Stimulated activated naive CD8-positive, alpha-beta T cell treated with anti-CD3 and anti-CD28 coated beads, Interleukin-15, Interleukin-2, amounts not matched to agents 100 ng/mL and 50 ng/mL, for 24 hours (primary cell): Measurements from ENCODE around the gene INHBC.
A peak's percentile ranks its signal among the peaks of the same experiment; 100 is the strongest.
"Not testable (repeated sequence)": the region's sequence is repeated elsewhere in the genome, so short reads cannot be mapped to it uniquely, and the experiment has no call there.

ENCODE experiments used
- H3K27ac Mint-ChIP-seq: one replicate; pipeline ENCODE4 v1.8.0; 2021; ENCODE audit warnings: mild to moderate bottlenecking, mixed read lengths
- H3K27me3 Mint-ChIP-seq: one replicate; pipeline ENCODE4 v1.8.0; 2021; ENCODE audit warnings: mixed read lengths
- H3K36me3 Mint-ChIP-seq: one replicate; pipeline ENCODE4 v1.8.0; 2021; ENCODE audit warnings: low read depth, mixed read lengths
- H3K4me1 Mint-ChIP-seq: one replicate; pipeline ENCODE4 v1.8.0; 2021; ENCODE audit warnings: low read depth, mixed read lengths
- H3K4me3 Mint-ChIP-seq: one replicate; pipeline ENCODE4 v1.8.0; 2021; ENCODE audit warnings: mild to moderate bottlenecking, mixed read lengths
- H3K9me3 Mint-ChIP-seq: one replicate; pipeline ENCODE4 v1.8.0; 2021; ENCODE audit warnings: mixed read lengths

INHBC gene

DNA sequence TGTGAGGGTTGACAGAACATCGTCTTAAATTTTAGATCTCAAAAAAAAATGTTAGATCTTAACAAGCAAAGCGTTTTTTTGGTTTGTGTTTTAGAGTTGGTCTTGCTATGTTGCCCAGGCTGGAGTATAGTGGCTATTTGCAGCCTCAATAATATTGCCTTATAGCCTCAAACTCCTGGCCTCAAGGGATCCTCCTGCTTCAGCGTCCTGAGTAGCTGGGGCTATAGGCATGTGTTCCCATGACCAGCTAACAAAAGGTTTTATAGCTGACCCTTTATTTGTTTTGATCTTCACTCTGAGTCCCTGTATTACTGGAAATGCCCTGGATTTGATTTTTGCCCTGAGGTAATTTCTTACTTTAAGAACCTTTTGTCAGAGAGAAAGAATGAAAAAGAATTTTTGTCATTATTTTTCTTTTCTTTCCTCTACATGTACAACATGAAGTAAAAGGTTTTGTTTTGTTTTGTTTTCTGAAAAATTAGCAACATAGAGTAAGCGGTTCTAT, 5.2 kb downstream of the INHBC start:
- Mint-ChIP-seq H3K9me3 (peaks cover 7% of the 10 kb centered on the region), H3K36me3 (peaks cover 3% of the 10 kb centered on the region), H3K4me1 (peaks cover 6% of the 10 kb centered on the region), H3K27me3 (peaks cover 7% of the 10 kb centered on the region), H3K4me3 (no peak overlapping the region), H3K27ac (no peak overlapping the region)

DNA sequence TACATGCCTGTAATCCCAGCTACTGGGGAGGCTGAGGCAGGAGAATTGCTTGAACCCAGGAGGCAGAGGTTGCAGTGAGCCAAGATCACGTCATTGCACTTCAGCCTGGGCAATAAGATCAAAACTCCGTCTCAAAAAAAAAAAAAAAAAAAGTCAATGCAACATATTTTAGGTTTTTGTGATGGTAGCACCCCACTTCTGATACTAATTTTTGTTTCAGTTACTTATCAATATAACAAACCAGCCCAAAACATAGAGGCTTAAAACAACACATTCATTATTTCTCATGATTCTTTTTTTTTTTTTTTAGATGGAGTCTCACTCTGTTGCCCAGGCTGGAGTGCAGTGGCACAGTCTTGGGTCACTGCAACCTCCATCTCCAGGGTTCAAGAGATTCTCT, 6.8 kb downstream of the INHBC start:
- not testable (repeated sequence) for H3K4me3 Mint-ChIP-seq, H3K36me3 Mint-ChIP-seq

DNA sequence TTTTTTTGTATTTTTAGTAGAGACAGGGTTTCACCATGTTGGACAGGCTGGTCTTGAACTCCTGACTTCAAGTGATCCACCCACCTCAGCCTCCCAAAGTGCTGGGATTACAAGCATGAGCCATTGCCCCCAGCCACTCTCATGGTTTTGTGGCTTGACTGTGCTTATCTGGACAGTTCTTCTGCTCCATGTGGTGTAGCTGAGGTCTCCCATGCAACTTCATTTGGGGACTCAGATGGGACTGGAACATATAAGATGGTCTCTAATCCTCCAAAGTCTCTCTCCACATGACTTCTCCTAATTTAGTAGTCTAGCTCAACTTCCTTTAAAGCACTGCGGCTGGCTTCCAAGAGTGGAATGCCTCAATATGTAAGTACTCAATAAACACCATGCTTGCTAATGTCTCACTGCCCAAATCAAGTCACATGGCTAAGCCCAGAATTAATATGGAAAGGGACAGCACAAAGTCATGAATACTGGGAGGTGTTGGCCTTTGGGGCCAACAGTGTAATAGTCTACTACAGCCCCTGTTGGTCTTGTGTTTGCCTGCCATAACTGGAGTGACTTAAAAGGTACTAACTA, 7.4 kb downstream of the INHBC start:
- Mint-ChIP-seq H3K4me1 (no peaks in the 10 kb centered on the region), H3K4me3 (no peak overlapping the region)

More for the DNA sequence above, 6.8 kb downstream of the INHBC start:
- H3K27me3 Mint-ChIP-seq, H3K9me3 Mint-ChIP-seq, H3K27ac Mint-ChIP-seq, H3K4me1 Mint-ChIP-seq: not testable (repeated sequence)

DNA sequence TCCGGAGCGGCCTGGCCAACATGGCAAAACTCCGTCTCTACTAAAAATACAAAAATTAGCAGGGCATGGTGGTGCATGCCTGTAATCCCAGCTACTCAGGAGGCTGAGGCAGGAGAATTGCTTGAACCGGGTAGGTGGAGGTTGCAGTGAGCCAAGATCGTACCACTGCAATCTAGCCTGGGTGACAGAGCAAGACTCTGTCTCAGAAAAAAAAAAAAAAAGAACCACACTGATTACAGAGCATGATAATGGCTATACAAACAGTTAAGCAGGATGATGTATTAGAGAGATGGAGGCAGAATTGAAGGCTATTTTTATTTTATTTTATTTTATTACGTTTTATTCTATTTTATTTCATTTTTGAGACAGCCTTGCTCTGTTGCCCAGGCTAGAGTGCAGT, 9.8 kb downstream of the INHBC start:
- not testable (repeated sequence) for H3K4me3 Mint-ChIP-seq, H3K9me3 Mint-ChIP-seq, H3K4me1 Mint-ChIP-seq, H3K27ac Mint-ChIP-seq, H3K27me3 Mint-ChIP-seq, H3K36me3 Mint-ChIP-seq

More for the DNA sequence above, 7.4 kb downstream of the INHBC start:
- H3K9me3 Mint-ChIP-seq: peaks cover 7% of the 10 kb centered on the region
- H3K36me3 Mint-ChIP-seq: peaks cover 3% of the 10 kb centered on the region
- H3K27me3 Mint-ChIP-seq: peaks cover 7% of the 10 kb centered on the region
- H3K27ac Mint-ChIP-seq: no peak overlapping the region

DNA sequence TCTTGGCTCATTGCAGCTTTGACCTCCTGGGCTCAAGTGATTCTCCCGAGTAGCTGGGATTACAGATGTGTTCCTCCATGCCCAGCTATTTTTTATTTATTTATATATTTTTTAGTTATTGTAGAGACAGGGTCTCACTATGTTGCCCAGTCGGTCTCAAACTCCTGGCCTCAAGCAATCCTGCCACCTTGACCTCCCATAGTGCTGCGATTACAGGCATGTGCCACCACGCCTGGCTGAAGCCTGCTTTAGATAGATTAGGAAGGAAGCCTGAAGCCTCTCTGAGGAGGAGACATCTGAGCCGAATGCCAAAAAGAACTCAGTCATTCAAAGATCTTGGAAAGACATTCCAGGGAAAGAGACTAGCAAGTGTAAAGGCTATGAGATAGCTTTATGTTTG, 10.2 kb downstream of the INHBC start:
- H3K27me3 Mint-ChIP-seq: peaks cover 3% of the 10 kb centered on the region
- H3K27ac Mint-ChIP-seq: no peak overlapping the region
- peaks cover 7% of the 10 kb centered on the region for H3K9me3 Mint-ChIP-seq
- no peak overlapping the region for H3K4me3 Mint-ChIP-seq
- no peaks in the 10 kb centered on the region for H3K4me1 Mint-ChIP-seq
- H3K36me3 Mint-ChIP-seq: peaks cover 3% of the 10 kb centered on the region

DNA sequence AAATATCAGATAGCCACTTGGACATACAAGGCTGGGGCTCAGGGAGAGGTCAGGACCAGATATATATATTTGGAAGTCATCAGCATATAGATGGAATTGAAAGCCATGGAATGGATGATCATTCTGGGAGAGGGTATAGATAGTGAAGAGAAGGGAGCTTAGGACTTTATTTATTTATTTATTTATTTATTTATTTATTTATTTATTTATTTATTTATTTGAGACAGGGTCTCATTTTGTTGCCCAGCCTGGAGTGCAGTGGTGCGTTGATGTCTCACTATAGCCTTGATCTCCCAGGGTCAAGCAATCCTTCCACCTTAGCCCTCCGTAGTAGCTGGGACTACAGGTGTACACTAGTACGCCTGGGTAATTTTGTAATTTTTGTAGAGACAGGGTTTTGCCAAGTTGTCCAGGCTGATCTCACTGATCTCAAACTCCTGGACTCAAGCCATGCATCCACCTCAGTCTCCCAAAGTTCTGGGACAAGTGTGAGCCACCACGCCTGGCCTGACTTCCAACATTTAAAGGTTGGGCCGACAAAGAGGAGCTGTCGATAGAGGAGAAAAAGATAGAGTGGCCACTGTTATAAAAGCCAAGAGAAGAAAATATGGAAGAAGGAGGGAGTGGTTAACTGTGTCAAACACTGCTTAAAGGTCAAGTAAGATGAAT, 11.8 kb downstream of the INHBC start:
- H3K36me3 Mint-ChIP-seq: no peaks in the 10 kb centered on the region
- H3K4me1 Mint-ChIP-seq: no peaks in the 10 kb centered on the region

DNA sequence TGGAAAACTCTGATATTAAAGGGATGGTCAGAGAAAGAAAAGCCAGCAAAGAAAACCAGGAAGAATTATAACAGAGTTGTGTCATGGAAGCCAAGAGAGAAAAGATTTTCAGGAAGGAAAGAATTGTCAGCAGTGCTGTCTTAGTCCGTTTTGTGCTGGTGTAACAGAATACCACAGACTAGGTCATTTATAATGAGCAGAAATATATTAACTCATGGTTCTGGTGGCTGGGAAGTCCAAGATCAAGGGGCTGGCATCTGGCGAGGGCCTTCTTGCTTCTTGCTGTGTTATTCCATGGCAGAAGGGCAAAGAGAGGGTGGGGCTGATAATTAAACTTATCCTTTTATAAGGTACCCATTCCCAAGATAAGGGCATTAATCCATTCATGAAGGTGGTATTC, 14.1 kb downstream of the INHBC start:
- Mint-ChIP-seq H3K27me3 (no peaks in the 10 kb centered on the region), H3K4me3 (no peak overlapping the region), H3K36me3 (no peaks in the 10 kb centered on the region), H3K9me3 (no peaks in the 10 kb centered on the region), H3K4me1 (peaks cover 14% of the 10 kb centered on the region), H3K27ac (no peak overlapping the region)

More for the DNA sequence above, 11.8 kb downstream of the INHBC start:
- Mint-ChIP-seq H3K9me3 (peaks cover 7% of the 10 kb centered on the region), H3K27me3 (no peaks in the 10 kb centered on the region), H3K4me3 (no peak overlapping the region), H3K27ac (no peak overlapping the region)

DNA sequence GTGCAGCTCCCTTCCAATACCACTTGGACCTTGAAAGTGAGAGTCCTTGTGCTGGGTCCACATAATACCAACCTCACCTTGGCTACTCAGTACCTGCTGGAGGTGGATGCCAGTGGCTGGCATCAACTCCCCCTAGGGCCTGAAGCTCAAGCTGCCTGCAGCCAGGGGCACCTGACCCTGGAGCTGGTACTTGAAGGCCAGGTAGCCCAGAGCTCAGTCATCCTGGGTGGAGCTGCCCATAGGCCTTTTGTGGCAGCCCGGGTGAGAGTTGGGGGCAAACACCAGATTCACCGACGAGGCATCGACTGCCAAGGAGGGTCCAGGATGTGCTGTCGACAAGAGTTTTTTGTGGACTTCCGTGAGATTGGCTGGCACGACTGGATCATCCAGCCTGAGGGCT, 14.8 kb downstream of the INHBC start:
- Mint-ChIP-seq H3K4me3 (no peak overlapping the region), H3K9me3 (no peaks in the 10 kb centered on the region), H3K4me1 (peaks cover 14% of the 10 kb centered on the region), H3K27me3 (no peaks in the 10 kb centered on the region), H3K27ac (no peak overlapping the region), H3K36me3 (no peaks in the 10 kb centered on the region)

DNA sequence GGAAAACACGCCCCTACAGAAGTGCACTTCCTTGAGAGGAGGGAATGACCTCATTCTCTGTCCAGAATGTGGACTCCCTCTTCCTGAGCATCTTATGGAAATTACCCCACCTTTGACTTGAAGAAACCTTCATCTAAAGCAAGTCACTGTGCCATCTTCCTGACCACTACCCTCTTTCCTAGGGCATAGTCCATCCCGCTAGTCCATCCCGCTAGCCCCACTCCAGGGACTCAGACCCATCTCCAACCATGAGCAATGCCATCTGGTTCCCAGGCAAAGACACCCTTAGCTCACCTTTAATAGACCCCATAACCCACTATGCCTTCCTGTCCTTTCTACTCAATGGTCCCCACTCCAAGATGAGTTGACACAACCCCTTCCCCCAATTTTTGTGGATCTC, 15.5 kb downstream of the INHBC start:
- Mint-ChIP-seq H3K27ac (no peak overlapping the region), H3K4me1 (peaks cover 19% of the 10 kb centered on the region), H3K27me3 (no peaks in the 10 kb centered on the region), H3K4me3 (no peak overlapping the region), H3K9me3 (no peaks in the 10 kb centered on the region), H3K36me3 (no peaks in the 10 kb centered on the region)

DNA sequence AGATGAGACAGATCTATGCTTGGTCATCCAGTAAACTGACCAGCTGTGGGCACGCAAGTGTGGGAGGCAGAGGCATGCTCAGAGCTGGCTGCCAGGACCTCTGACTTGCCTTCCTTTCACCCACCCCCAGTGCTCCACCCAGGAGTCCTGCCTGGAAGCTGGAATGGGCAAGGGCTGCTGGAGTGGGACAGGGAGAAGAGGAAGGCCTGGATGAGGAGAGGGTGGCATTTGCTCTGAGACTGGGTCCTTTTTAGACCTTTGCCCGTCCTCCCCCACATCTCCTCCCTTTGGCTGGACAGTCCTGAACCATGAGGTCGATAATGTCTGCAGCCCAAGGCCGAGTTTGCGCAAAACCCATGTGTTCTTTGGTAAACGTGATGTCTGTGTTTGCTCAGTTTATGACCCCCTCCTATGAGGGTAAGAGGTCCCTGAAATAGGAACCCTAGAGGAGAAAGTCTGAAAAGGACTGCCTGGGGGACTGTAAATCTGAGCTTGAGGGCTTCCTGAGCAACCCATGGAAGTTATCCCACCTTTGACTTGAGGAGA, 16.7 kb downstream of the INHBC start:
- Mint-ChIP-seq H3K4me3 (no peak overlapping the region), H3K36me3 (no peaks in the 10 kb centered on the region), H3K4me1 (peaks cover 28% of the 10 kb centered on the region), H3K9me3 (no peaks in the 10 kb centered on the region), H3K27ac (no peak overlapping the region), H3K27me3 (no peaks in the 10 kb centered on the region)

DNA sequence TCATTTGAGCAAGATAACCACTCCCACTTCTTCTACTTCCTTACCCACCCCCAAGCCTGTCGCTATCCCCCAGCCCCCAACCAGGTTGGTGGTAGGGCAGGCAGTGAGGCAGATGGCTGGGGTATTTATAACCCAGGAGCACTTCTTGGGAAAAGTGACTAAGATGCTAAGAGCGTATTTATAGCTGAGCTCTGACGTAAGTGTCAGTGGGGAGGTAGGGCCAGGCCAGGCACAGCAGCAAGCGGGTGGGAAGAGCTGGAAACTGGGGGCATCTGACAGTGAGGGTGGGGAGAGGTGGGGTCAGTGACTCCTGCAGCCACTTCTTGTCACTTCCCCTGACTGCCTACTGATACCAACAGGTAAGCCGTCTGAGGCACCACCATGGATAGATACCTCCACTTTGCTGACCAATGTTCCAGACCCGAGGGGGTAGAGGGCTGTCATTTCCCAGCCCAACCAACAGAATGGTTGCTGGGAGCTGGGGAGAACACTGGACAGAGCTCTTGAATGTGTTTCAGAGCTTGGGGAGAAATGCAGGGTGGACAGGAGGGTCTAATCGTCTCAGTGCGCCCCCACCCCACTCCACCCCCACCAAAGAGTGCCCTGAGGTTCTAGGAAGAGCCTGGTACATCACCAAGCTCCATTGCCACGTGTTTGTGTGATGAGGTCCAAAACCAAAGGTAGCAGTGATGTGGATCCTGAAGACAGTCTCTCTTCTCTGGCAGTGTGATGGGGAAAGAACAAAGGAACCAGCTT, 17.8 kb downstream of the INHBC start:
- Mint-ChIP-seq H3K27me3 (no peaks in the 10 kb centered on the region), H3K4me3 (peak overlapping the region; percentile 28), H3K27ac (peak overlapping the region; percentile 79), H3K4me1 (peaks cover 35% of the 10 kb centered on the region), H3K9me3 (no peaks in the 10 kb centered on the region), H3K36me3 (no peaks in the 10 kb centered on the region)

DNA sequence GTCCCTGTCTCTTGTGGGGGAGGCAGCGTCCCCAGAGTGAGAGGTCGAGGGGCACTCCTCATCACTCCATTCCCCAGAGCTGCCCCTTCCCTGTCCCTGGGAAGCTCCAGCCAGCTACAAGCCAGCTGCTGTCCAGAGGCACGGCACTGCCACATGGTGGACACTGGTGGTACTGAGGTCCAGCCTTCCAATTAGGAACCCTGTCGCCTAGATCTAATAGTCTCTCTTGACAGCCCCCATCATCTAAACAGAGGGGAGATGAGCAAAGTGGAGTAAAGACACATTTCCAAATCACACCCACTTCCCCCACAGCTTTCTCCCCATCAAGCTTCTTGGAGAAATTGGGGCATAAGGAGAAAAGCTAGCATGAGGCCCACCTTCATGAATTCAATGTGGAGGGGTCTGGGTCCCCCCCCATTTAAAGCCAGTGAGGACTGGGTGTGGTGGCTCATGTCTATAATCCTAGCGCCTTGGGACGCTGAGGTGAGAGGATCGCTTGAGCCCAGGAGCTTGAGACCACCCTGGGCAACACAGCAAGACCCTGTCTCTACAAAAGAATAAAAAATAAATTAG, 18.4 kb downstream of the INHBC start:
- Mint-ChIP-seq H3K36me3 (no peaks in the 10 kb centered on the region), H3K4me1 (peaks cover 41% of the 10 kb centered on the region), H3K27me3 (no peaks in the 10 kb centered on the region), H3K27ac (peak overlapping the region; percentile 79), H3K4me3 (peak overlapping the region; percentile 28), H3K9me3 (no peaks in the 10 kb centered on the region)

DNA sequence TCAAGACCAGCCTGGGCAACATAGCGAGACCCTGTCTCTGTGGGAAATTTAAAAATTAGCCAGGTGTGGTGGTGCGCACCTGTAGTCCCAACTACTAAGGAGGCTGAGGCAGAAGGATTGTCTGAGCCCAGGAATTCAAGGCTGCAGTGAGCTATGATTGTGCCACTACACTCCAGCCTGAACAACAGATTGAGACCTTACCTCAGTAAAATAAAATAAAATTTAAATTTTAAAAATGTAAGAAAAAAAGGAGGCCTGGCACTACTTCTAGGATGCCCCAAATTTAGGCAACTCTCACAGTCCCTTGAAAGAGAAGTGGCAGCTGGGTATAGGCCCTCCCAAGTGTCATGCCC, 19.6 kb downstream of the INHBC start:
- Mint-ChIP-seq H3K27me3 (no peaks in the 10 kb centered on the region), H3K36me3 (no peaks in the 10 kb centered on the region), H3K4me1 (peaks cover 52% of the 10 kb centered on the region), H3K27ac (peak overlapping the region; percentile 84), H3K9me3 (no peaks in the 10 kb centered on the region), H3K4me3 (peak overlapping the region; percentile 83)

DNA sequence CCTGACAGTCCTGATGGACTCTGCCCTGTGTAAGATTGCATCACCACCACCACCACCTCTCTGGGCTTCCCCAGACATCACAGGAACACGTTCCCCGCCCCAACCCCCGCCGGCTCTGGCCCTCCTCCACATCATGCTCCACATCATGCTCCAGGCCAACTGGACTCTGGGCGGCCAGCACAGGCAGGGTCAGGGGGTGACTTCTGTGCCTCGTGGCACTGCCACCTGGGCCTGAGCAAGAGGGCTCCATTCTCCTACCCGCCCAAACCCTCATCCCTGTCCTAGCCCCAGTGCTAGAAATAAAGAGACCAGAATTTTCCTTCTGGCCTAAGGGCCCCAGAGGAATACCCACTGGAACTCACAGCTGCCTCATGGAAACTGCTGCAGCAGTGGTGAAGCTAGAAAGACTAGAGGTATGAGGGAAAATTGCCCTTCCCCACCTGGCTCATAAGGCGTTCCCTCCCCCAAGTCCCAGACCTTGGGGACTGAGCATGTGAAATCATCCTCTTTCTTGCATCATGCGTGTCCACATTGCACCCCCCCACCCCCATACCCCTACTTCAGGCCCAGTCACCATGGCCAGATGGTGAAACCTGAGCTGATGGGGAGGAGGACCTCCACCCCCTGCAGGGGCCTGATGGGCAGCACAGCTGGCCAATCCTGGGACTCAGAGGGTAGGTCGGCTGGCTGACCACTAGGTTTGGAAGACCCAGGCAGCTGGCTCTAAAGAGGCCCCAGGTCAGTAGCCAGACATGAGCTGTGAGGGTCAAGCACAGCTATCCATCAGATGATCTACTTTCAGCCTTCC, 20.2 kb downstream of the INHBC start, which contains the start of gene INHBE:
Gene INHBE, plus strand, starts transcription at position 742 of the 808 bp plus-strand sequence. CDS start 230 bp downstream, outside the sequence.
- H3K9me3 Mint-ChIP-seq: no peaks in the 10 kb centered on the region
- H3K4me1 Mint-ChIP-seq: peaks cover 56% of the 10 kb centered on the region
- peak within 1 kb of the TSS; percentile 84 for H3K27ac Mint-ChIP-seq
- H3K36me3 Mint-ChIP-seq: no peaks in the 10 kb centered on the region
- H3K27me3 Mint-ChIP-seq: no peaks in the 10 kb centered on the region
- H3K4me3 Mint-ChIP-seq: peak within 1 kb of the TSS; percentile 83
